Ishikawa (cell line): ENCODE measurements around the gene SGK1.

Source experiments
- CEBPB ChIP-seq: IDR thresholded peaks from 2 replicates; pipeline ENCODE4 v1.6.1; 2012
- REST ChIP-seq: IDR thresholded peaks from 2 replicates; pipeline ENCODE4 v1.6.1; 2012; ENCODE audit warnings: low read depth, mild to moderate bottlenecking
- TF ChIP-seq, protein P1 (sequence below): IDR thresholded peaks from 2 replicates; pipeline ENCODE4 v1.6.1; 2012
- TF ChIP-seq, protein P2 (sequence below): IDR thresholded peaks from 2 replicates; pipeline ENCODE4 v1.6.1; 2012

DNA sequence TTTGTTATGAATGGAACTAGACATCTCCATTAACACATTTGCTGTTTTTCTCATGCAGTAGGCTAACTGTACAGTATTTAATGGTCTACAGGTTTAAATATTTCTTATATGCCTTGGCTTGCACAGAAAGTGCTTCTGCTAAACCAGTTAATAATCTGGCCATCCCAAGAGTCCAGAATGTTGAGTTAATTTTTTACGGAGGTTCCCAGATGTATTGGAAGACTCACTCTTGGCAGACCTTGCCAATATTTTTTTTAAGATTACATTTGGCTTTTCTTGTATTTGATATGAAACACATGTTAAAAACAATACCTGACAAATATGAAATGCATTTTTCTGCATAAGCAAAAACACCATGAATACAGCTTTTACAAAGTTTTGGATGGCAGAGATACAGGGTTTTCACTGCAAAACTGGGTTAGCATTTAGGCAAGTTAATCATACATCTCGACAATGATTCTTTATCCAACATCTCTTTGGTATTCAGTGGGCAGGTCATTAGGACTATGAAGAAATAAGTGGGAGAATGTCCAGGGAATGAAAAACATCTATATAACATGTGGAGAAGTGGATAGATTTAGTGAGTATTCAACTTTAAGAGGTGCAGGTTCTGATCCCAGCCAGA is 94.0 kb downstream of the SGK1 start:
- TF ChIP-seq CEBPB, result no peak
- TF ChIP-seq, protein P1, sequence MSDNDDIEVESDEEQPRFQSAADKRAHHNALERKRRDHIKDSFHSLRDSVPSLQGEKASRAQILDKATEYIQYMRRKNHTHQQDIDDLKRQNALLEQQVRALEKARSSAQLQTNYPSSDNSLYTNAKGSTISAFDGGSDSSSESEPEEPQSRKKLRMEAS, result no peak
- TF ChIP-seq, protein P2, sequence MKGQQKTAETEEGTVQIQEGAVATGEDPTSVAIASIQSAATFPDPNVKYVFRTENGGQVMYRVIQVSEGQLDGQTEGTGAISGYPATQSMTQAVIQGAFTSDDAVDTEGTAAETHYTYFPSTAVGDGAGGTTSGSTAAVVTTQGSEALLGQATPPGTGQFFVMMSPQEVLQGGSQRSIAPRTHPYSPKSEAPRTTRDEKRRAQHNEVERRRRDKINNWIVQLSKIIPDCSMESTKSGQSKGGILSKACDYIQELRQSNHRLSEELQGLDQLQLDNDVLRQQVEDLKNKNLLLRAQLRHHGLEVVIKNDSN, result no peak
- no peak for TF ChIP-seq REST
